ENCODE measurements around the gene BMF.
"Not testable (repeated sequence)": the region's sequence is repeated elsewhere in the genome, so short reads cannot be mapped to it uniquely, and the experiment has no call there.

The BMF gene, protein sequence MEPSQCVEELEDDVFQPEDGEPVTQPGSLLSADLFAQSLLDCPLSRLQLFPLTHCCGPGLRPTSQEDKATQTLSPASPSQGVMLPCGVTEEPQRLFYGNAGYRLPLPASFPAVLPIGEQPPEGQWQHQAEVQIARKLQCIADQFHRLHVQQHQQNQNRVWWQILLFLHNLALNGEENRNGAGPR

DNA sequence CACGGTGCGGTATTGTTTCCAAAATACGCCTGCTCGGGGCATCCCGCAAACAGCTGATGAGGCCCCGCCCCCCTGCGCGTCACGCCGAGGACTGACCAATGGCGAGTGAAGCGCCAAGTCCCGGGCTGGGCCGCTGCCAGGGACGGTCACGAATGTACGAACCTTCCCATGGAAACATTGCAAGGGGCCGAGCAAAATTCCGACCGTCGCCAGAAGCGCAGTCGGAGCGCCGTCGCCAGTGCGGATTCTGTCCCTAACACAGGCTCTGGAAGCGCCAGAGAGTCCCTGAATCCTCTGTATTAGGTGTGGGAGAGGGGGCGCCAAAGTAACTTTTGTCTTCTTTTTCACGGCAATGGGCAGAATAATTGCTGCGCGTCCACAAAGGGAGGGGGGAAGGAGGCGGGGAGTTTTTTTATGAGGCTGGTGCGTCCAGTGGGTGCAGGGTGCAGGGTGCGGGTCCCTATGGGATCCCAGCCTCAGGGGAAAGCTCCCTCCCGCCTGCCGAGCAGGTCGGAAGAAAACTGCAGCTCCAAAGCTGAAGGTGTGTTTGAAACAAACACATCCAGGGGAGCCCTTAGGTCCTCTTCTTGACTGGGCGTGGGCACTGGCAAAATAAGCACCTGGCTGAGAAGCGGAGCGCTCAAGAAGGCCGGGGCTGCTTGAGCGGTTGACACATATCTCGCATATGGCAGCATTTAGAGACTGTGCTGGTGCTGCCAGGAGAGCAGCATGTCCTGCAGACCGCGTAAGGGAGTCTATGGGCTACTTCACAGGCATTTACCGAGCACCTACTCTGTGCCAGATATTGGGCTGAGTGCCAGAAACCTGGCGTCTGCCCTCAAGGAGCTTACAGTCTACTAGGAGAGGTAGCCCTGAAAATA lies at the start of gene BMF:
Gene BMF, minus strand, starts transcription at position 25 of the 881 bp plus-strand sequence. CDS start 2,793 bp downstream, outside the sequence.
- peak; percentile 92 for FAIRE-seq

DNA sequence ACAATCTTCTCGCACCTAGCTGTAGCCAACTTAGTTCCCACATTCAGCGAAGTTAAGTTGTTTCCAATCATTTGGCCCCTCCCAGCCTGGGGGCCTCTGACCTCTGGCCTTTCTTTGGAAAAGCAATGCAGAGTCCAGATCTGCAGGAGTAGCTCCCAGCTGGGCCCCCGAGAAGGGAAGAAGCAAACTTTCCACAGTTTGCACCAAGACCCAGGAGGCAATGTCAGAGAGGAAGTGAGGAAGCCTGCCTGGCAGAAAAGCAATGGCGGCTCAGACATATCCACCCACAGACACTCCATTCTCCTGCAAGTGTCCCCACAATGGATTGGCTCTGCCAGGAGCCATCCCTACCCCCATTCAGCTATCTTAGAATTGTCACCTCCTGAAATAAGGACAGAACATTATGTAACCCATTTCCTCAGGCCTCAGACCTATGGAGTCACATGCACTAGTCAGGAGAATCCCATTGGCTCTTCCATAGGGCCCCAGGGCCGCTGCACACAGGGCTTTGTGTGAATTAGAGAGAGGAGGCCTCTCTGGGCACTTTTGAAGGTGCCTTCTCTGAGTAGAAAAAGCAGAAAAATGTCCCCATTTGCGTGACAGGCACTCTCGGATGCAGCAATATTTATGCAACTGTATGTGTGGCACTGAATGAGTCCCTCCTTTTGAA lies 49.2 kb upstream of the BMF start:
- FAIRE-seq: no peak

DNA sequence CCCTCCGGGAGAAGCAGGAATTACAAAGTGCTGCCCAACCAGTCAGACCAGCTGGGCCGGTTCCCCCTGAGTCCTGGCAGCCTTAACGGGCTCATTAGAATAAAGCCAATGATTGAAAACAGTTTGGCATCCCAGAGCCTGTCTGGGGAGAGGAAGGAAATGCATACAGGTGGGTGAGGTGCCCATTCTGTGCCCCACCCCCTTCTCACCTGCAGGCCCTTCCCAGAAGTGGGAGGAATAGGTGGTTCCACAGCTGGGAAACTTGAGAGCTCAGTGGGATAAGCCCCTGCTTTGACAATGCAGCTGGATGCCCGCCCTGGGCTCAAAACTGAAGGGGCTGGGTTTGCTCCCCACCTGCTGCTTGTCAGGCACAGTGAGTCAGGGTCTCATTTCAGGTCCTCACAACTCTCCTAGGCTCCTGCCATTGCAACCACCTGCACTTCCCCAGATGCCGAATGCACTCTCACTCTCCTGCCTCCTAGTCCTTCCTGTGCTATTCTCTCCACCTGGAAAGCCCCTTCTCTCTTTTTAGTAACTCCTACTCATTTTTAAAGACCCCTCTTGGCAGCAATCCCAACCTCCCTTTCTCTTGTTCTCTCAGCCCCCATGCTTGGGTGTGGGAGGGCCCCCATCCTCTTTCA lies 46.7 kb upstream of the BMF start:
- no peak for FAIRE-seq

DNA sequence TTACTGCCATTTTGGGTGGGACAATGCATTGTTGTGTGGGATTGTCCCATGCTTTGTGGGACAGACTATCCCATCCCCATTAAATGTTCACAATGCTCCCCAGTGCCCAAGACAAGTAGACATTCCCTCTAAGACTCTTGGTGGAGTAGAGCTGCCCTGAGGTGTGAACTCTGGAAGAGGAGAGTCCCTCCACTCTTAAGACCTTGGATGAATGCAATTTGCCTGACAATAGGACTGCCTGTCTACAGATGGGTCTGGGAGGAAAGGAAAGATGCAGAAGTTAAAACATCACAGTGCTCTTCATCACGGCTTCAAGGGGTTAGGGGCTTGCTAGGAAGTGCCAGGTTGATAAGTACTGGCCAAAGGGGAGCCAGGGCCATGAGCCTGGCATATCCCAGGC lies 46.1 kb upstream of the BMF start:
- FAIRE-seq: not testable (repeated sequence)

DNA sequence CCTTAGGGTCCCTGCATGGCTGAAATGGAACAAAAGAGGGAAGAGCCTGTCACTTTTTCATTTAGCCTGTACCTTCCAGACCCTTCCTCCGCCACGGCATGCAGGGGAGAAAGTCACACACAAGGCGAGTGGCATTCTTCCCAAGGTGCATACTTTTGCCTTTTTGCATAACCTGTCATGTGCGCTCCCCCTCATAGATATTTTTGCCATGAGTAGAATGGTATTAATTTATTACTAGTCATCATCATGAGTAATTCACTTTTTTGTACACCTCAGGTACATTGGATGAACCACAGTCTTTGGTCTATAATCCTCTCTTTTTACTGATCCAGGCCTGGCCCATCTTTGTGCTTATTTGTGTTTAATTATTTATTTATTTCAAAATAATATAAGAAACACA lies 43.3 kb upstream of the BMF start:
- no peak for FAIRE-seq

DNA sequence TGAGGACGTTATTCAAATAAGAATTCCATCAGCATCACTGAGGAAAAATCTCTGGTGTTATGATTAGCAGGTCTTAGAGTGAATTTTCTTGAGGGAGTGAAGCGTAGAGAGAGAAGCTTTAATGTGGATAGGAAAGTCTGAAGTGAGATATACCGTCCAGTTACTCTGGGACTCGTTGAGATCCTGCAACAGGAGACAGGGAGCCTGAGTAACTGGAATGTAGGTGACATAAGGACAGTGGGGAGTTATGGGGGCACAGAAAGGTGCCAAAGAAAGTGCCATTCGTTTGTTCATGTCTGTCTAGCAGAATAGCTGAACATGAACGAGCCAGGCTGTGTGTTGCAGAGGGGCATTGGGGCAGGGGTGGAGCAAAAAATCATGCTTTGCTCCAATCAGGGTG lies 42.8 kb upstream of the BMF start:
- FAIRE-seq: no peak

DNA sequence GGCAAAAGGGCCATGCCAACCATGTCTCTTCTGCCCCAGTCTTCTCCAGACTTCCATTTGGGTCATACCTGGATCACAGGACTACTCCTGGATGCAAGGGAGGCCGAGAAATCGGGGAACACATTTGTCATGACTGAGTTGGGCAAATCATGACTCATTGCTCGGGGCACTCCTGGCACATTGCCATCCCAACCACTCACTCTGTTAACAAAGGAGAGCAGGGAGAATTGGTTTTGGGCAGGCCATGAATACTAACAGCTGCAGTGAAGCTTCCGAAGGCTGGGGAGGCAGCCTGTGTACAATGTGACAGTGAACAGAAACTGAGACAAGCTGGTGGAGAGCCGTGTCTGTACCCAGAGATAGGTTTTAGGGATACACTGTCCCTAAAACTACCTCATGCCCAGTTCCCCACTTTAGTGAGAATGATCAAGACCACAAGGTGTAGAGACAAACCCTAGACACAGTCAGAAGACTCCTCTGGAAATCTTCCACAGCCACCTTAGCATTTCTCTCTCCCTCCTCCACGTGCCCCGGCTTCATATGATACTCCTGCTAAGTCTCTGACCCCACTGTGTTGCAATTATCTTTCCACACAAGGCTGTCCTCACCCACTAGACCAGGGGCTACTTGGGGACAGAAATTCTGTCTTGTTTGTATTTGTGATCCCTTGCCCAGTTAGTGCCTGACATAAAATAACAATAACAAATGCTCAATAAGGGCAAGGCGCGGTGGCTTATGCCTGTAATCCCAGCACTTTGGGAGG lies 41.7 kb upstream of the BMF start:
- no peak for FAIRE-seq

DNA sequence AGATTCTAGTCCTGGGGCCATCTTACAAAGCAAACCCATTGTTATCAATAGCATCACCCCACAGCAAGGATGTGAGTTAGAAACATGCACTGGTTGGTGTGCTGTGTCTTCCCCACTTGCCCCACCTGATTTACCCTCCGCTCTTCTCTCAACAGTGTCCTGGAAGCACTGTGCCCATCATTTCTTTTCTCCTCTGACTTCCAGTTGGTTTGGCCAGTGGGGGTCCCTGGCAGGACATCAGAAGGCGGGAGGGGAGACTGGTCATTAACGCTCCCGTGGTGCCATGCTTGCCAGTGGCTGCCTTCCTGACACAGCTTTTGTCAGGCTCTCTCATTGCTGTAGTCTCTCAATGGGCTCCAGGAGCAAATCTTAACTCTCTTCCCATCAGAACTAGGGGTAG lies 40.7 kb upstream of the BMF start:
- no peak for FAIRE-seq

DNA sequence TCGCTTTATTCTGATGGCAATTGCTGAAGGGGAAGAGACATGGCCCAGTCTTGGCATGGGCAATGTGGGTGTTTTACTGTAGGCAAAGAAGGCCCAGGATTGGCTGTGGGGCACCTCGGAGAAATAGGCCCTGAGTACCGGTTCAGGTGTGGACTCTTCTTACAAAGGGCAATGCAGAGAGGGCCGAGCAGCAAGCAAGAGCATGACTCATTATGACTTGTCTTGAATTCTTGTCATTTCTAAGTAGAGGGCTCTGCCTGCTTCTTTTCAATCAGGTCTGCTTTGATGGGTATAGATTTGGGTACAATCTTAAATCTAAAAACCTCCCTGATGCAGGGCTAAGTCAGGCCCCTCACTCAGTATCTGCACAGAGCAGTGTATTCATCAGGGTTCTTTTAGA lies 37.4 kb upstream of the BMF start:
- FAIRE-seq: no peak

DNA sequence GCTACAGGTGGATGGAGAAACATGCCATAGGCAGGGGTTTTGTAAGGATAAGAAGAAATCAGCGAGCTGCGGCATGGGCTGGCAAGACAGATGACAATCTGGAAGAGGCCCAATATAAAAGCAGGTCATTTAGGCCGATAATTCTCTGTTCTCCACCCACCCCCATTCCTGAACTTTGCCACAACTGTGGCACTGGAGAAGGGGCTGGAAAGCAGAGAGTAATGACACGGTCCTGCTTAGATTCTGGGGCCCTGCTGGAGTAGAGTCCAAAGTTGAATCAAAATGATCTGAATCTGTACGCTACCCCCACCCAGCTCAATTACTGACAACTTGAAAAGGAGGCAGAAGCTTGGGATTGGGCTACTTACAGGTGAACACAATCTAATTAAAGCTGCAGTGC lies 33.7 kb upstream of the BMF start:
- no peak for FAIRE-seq

DNA sequence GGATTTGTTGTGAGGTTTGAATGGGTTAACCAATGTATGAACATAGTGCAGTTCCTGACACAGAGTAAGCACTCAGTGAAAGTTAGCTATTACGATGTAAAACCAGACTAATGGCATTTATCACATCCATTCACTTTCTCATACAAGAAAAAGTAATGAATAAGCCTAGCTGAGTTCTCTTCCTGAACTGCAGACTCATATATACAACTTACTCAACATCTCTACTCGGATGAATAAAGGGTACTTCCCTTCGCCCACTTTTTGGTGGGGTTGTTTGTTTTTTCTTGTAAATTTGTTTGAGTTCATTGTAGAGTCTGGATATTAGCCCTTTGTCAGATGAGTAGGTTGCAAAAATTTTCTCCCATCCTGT lies 29.5 kb upstream of the BMF start:
- not testable (repeated sequence) for FAIRE-seq

DNA sequence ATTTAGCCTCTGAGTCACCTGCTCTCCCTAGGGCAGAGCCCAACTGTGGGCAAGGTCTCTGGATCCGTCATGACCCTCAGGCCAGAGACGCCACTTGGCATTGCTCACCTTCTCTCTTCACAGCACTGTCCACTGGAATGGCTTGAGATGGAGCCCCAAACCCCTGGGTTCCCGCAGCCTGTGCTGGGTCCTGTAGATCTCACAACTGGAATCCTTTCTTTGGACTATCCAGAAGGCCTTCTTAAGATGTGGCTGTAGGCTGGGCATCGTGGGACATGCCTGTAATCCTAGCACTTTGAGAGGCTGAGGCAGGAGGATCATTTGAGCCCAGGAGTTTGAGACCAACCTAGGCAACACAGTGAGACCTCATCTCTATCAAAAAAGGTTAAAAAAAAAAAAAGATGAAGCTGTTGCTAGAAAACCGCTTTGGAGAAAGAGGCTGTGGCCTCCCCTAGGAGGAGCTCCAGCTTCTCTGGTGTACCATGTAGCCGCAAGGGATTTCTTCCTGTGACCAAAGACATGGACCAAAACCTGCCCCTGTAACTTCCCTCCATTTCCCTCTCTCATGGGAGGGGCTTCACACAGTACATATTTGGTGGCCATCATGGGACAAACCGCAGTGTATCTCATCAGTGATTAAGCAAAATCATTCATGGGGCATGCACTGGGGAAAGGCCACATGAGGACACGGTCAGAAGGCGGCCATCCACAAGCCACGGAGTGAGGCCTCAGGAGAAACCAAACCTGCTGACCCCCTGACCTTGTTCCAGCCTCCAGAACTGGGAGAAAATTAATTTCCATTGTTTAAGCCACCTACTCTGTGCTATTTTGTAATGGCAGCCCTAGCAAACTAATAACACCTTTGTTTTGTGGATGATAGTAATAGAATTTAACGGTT lies 28.9 kb upstream of the BMF start:
- FAIRE-seq: no peak

DNA sequence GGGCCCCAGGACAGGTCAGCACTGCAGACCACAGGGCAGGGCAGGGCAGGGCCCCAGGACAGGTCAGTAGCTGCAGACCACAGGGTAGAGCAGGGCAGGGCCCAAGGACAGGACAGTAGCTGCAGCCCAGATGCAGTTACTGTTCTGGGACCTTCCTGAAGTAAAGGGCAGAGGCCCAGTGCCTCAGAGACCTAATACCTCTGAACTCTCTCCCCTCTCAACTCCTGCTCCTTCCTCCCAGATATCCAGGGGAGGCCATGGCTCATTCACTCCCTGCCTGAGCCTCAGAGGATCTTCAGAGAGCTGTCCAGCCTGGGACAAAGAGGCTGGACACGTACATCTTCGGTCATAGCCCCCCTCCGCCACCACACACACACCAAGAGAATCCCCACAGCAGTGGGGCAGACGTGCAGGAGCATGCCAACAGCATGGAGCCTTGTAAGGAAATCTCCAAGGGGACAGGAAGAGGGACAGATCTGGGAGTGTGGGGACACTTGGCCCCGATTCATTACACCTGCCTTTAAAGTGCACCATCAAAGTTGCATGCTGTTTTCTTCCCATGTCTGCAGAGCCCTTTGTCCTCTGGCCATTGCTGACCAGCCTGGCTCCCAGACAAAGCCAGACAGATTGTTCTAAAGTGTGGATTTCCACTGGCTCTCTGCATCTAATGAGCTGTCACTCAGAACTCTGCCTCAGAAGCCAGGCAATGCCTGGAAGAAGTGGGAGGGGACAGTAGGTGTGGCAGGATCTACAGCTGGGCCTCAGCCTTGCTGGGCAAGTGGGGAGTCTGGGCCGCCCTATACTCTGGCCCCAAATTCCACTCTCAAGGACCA lies 28.0 kb upstream of the BMF start:
- no peak for FAIRE-seq

DNA sequence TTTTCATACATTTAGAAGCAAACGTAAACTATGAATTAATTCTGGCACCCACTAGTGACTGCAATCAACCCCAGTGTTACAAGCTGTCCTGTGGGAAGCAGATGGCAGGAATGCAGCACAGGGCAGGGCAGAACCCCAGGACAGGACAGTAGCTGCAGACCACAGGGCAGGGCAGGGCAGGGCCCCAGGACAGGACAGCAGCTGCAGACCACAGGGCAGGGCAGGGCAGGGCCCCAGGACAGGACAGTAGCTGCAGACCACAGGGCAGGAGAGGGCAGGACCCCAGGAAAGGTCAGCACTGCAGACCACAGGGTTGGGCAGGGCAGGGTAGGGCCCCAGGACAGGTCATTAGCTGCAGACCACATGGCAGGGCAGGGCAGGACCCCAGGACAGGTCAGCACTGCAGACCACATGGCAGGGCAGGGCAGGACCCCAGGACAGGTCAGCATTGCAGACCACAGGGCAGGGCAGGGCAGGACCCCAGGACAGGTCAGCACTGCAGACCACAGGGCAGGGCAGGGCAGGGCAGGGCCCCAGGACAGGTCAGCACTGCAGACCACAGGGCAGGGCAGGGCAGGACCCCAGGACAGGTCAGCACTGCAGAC lies 27.3 kb upstream of the BMF start:
- FAIRE-seq: not testable (repeated sequence)

DNA sequence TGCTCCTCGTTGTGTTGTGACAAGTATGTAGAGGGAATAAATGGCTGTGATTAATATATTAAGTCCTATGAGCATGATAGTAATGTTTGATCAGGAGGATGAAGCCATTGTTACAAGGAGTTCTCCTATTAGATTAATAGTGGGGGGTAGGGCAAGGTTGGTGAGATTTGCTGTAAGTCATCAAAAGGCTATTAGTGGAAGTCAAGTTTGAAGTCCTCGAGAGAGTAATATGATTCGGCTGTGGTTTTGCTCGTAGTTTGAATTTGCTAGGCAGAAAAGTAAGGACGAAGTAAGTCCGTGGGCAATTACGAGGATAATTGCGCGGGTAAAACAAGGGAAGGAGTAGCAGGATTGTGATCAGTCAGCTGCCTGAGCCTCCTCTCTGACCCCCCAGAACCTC lies 26.2 kb upstream of the BMF start:
- no peak for FAIRE-seq

DNA sequence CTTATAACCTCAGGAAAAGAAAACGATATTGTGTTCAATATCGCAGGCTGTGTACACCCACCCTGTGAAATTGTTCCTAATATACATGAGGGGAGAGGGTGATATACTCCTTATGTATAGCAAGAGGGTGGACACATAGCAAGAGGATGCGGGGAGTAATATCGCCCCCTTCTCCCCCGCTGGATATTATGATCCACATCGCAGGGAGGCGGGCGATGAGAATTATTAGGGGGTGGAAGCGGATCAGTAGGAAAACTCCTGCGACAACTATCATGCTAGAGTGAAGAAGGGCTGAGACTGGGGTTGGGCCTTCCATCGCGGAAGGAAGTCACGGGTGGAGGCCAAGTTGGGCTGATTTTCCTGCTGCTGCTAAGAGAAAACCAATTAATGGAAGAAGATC lies 24.9 kb upstream of the BMF start:
- FAIRE-seq: no peak

DNA sequence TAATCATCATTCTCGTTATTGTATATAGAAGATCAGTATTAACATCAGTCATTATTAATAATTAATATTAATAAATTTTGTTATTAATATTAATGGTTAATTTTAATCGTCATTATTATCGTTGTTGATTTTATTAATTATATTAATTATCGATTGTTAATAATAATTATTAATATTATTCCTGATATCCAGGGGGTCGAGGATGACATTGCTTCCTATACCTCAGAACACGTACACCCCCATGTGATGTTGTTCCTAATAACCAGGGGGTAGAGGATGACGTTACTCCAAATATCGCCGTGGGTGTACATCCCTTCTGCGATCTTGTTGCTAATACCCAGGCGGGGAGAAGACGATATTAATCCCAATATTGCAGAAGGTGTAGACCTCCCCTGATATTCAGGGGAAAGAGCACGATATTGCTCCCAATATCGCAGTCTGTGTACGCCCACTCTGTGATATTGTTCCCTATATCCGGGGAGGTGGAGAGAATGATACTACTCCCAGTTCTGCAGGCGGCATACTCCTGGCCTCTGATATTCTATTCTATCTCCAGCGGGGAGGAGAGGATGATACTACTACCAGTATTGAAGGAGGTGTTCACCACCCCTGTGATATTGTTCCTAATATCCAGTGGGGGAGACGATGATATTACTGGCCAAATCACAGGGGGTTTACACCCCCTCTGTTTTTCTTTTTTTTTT lies 22.3 kb upstream of the BMF start:
- FAIRE-seq: no peak

DNA sequence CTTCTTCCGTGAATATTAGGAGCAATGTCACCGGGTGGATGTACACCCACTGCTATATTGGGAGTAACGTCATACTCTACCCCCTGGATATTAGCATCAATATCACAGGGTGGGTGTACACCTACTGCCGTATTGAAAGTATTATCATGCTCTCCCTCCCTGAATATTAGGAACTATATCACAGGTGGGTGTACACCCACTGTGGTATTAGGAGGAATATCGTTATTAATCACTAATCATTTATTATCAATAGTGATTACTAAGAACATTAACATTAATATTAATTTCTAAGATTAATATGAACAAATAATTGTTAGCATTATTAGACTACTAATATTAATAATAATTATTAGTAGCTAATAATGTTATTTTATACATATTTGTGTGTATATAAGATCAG lies 21.4 kb upstream of the BMF start:
- no peak for FAIRE-seq
